ENCODE results near the gene MCOLN2.

The MCOLN2 gene

GRCh38 chr1:84940481-84940880, 56.4 kb downstream of the MCOLN2 start:
- H2AFZ ChIP-seq (ENCODE audit: low read depth, low read length) = no peak overlapping the region
- H3K9ac ChIP-seq (ENCODE audit: low read depth, low read length) = no peak overlapping the region
- H3K27ac ChIP-seq (ENCODE audit: low read length) = no peak overlapping the region
- no peak for TF ChIP-seq EZH2 (IDR thresholded peaks at IDR 0.05; ENCODE audit: borderline replicate concordance, low read depth, low read length, severe bottlenecking)
- TF ChIP-seq, protein P1, sequence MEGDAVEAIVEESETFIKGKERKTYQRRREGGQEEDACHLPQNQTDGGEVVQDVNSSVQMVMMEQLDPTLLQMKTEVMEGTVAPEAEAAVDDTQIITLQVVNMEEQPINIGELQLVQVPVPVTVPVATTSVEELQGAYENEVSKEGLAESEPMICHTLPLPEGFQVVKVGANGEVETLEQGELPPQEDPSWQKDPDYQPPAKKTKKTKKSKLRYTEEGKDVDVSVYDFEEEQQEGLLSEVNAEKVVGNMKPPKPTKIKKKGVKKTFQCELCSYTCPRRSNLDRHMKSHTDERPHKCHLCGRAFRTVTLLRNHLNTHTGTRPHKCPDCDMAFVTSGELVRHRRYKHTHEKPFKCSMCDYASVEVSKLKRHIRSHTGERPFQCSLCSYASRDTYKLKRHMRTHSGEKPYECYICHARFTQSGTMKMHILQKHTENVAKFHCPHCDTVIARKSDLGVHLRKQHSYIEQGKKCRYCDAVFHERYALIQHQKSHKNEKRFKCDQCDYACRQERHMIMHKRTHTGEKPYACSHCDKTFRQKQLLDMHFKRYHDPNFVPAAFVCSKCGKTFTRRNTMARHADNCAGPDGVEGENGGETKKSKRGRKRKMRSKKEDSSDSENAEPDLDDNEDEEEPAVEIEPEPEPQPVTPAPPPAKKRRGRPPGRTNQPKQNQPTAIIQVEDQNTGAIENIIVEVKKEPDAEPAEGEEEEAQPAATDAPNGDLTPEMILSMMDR (IDR thresholded peaks at IDR 0.05; ENCODE audit: borderline replicate concordance, extremely low read depth, low read length, poor library complexity, severe bottlenecking) = no peak
- no peaks in the 10 kb centered on the region for H3K9me3 ChIP-seq (ENCODE audit: insufficient read depth, low read length, severe bottlenecking)
- H3K4me2 ChIP-seq (ENCODE audit: insufficient read depth, low read length) = no peak overlapping the region
- no peaks in the 10 kb centered on the region for H4K20me1 ChIP-seq (ENCODE audit: insufficient read depth, low read length)
- no peaks in the 10 kb centered on the region for H3K79me2 ChIP-seq (ENCODE audit: insufficient read depth, low read length)
- H3K27me3 ChIP-seq (ENCODE audit: insufficient read depth, low read length, poor library complexity) = no peaks in the 10 kb centered on the region
- H3K4me1 ChIP-seq (ENCODE audit: insufficient read depth, low read length) = peaks cover 8% of the 10 kb centered on the region
- no peak overlapping the region for H3K4me3 ChIP-seq (ENCODE audit: low read depth in 1 of 2, low read length in 2 of 2)
- H3K36me3 ChIP-seq (ENCODE audit: insufficient read depth, low read length) = no peaks in the 10 kb centered on the region
- DNase-seq = no peak
- no peak for ATAC-seq (ENCODE audit: insufficient read depth, low read depth)

DNA sequence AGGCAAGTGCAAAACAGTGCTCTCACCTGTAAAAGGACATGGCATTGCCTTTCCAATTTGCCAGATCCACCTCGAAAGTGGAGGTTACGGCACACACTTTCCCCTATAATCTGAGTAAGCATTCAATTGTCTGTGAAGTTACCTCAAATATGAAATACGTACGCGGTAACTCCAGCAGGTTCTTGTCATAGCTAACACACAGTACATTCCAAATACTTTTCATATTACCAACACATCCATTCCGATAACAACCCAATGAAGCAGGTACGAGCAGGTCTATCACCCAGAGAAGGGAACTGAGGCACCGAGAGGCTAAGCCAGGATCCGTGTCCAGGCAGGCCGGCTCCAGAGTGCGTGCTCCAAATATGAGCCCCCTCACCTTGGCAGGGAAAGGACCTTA, 57.2 kb downstream of the MCOLN2 start:
- Histone ChIP-seq H3K9me3 (ENCODE audit: insufficient read depth, low read length, severe bottlenecking) (no peaks in the 10 kb centered on the region), H3K36me3 (ENCODE audit: insufficient read depth, low read length) (no peaks in the 10 kb centered on the region), H4K20me1 (ENCODE audit: insufficient read depth, low read length) (no peaks in the 10 kb centered on the region), H3K79me2 (ENCODE audit: insufficient read depth, low read length) (no peaks in the 10 kb centered on the region), H3K4me2 (ENCODE audit: insufficient read depth, low read length) (no peak overlapping the region), H3K4me1 (ENCODE audit: insufficient read depth, low read length) (peaks cover 4% of the 10 kb centered on the region), H3K27me3 (ENCODE audit: insufficient read depth, low read length, poor library complexity) (no peaks in the 10 kb centered on the region), H3K4me3 (ENCODE audit: low read depth in 1 of 2, low read length in 2 of 2) (no peak overlapping the region), H2AFZ (ENCODE audit: low read depth, low read length) (no peak overlapping the region), H3K9ac (ENCODE audit: low read depth, low read length) (no peak overlapping the region), H3K27ac (ENCODE audit: low read length) (no peak overlapping the region)
- DNase-seq = no peak
- TF ChIP-seq, protein P1 (IDR thresholded peaks at IDR 0.05; ENCODE audit: borderline replicate concordance, extremely low read depth, low read length, poor library complexity, severe bottlenecking) = no peak
- no peak for TF ChIP-seq EZH2 (IDR thresholded peaks at IDR 0.05; ENCODE audit: borderline replicate concordance, low read depth, low read length, severe bottlenecking)
- no peak for ATAC-seq (ENCODE audit: insufficient read depth, low read depth)

DNA sequence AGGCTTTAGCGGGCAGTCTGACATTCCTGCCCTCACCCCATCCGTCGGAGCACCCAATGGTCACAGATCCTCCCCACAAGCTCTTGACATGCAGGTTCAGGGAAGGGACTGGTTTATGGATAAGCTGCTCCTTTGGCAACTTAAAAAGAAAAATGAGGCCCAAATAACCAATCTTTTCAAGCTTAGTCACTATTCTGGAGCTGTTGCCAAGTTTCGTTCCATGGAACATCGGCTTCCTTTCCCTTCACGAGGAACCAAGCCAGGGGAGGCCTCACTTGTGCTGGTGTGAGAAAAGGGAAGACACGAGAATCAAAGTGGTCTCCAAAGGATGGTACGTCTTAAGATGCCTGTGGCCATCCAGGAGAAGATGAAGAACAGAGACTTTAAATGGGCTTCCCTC, 57.8 kb downstream of the MCOLN2 start:
- Histone ChIP-seq H3K36me3 (ENCODE audit: insufficient read depth, low read length) (no peaks in the 10 kb centered on the region), H2AFZ (ENCODE audit: low read depth, low read length) (no peak overlapping the region), H3K9me3 (ENCODE audit: insufficient read depth, low read length, severe bottlenecking) (no peaks in the 10 kb centered on the region), H4K20me1 (ENCODE audit: insufficient read depth, low read length) (no peaks in the 10 kb centered on the region), H3K4me2 (ENCODE audit: insufficient read depth, low read length) (no peak overlapping the region), H3K4me1 (ENCODE audit: insufficient read depth, low read length) (no peaks in the 10 kb centered on the region), H3K27ac (ENCODE audit: low read length) (no peak overlapping the region), H3K79me2 (ENCODE audit: insufficient read depth, low read length) (no peaks in the 10 kb centered on the region), H3K4me3 (ENCODE audit: low read depth in 1 of 2, low read length in 2 of 2) (no peak overlapping the region), H3K9ac (ENCODE audit: low read depth, low read length) (no peak overlapping the region), H3K27me3 (ENCODE audit: insufficient read depth, low read length, poor library complexity) (no peaks in the 10 kb centered on the region)
- no peak for TF ChIP-seq EZH2 (IDR thresholded peaks at IDR 0.05; ENCODE audit: borderline replicate concordance, low read depth, low read length, severe bottlenecking)
- TF ChIP-seq, protein P1 (IDR thresholded peaks at IDR 0.05; ENCODE audit: borderline replicate concordance, extremely low read depth, low read length, poor library complexity, severe bottlenecking) = no peak
- no peak for DNase-seq
- ATAC-seq (ENCODE audit: insufficient read depth, low read depth) = no peak

Data from DND-41 (cell line).